HCT116 (cell line): ENCODE measurements around the gene ADH6. TPM values are rescaled to one million over a fixed set of nuclear protein-coding genes. Genes with fewer than 3 reads are reported as not detected.

Experiments used
- ATAC-seq: fragments of 200-7000 bp; cut with Tn5 transposase; 2 replicates; pipeline ENCODE4 v1.9.1; 2020; ENCODE audit warnings: mild to moderate bottlenecking, moderate library complexity
- Bru-seq: library from RNA; stranded (reverse); fragments of 400-500 nt; gene quantifications from one replicate; lab custom pipeline; 2021; lab: Mats Ljungman, UMichigan
- BruChase-seq, 2 experiments: library from RNA; stranded (reverse); fragments of 400-500 nt; gene quantifications; one replicate each; lab custom pipeline; 2021; lab: Mats Ljungman, UMichigan
- BruUV-seq: library from RNA; stranded (reverse); fragments of 400-500 nt; replicated peaks from 2 replicates; lab custom pipeline; 2021; lab: Mats Ljungman, UMichigan
- CTCF ChIA-PET: fragments of 300-600 bp; sonication (Branson Sonifier 250); formaldehyde crosslinking; loops from one replicate; lab custom pipeline; 2021; ENCODE audit warnings: antibody characterized with exemption; lab: Charles Lee
- POLR2A ChIA-PET: fragments of 300-600, 350-600 bp; sonication (Branson Sonifier 250); formaldehyde crosslinking; loops from one replicate; lab custom pipeline; 2021; ENCODE audit warnings: antibody characterized with exemption; lab: Charles Lee
- RAD21 ChIA-PET, 2 experiments: fragments of 300-600 bp; sonication (Branson Sonifier 250); formaldehyde crosslinking; loops; one replicate each; lab custom pipeline; 2023; ENCODE audit warnings: low total read pairs in 2 of 2; ENCODE audit not compliant: uncharacterized antibody in 2 of 2, unreplicated experiment in 2 of 2, low non-redundant PET in 1 of 2; lab: Charles Lee
- DNase-seq: peaks from one replicate; pipeline ENCODE4 v3.0.0-alpha.2; 2010; ENCODE audit warnings: low read depth, low spot score
- H2AFZ ChIP-seq: fragments of 200-600 bp; shearing (Covaris generic), sonication (generic); 2 replicates; pipeline ENCODE4 v1.6.1; 2017; ENCODE audit warnings: low read depth, mixed run types, mixed read lengths, antibody characterized with exemption, low read length; ENCODE audit not compliant: poor library complexity, severe bottlenecking
- H3K27ac ChIP-seq: 2 replicates; pipeline ENCODE4 v1.5.1; 2012; ENCODE audit warnings: low read depth, low read length
- H3K27me3 ChIP-seq: fragments of 200-600 bp; sonication (generic); 2 replicates; pipeline ENCODE4 v1.6.1; 2016; ENCODE audit warnings: mixed run types, low read length, mixed read lengths; ENCODE audit not compliant: insufficient read depth
- H3K36me3 ChIP-seq, 2 experiments: fragments of 200-500 bp in 1 of 2; fragments of 200-600 bp in 1 of 2; sonication (Bioruptor generic) in 1 of 2; sonication (generic) in 1 of 2; 2 replicates each; pipeline versions ENCODE4 v1.5.1 to v1.6.1; 2014 to 2016; ENCODE audit warnings: low read length in 2 of 2, inconsistent platforms in 1 of 2, mixed read lengths in 1 of 2, mixed run types in 1 of 2; ENCODE audit not compliant: insufficient read depth in 2 of 2, control insufficient read depth in 1 of 2
- H3K4me1 ChIP-seq, 2 experiments: fragments of 200-600 bp in 1 of 2; sonication (generic) in 1 of 2; 2 replicates each; pipeline versions ENCODE4 v1.5.1 to v1.6.1; 2012 to 2017; ENCODE audit warnings: low read length in 2 of 2, inconsistent platforms in 1 of 2, mild to moderate bottlenecking in 1 of 2, mixed read lengths in 1 of 2, mixed run types in 1 of 2, moderate library complexity in 1 of 2; ENCODE audit not compliant: insufficient read depth in 2 of 2, control insufficient read depth in 1 of 2
- H3K4me2 ChIP-seq: fragments of 200-600 bp; sonication (generic); 2 replicates; pipeline ENCODE4 v1.6.1; 2017; ENCODE audit warnings: mixed run types, low read length, mixed read lengths
- H3K4me3 ChIP-seq, 2 experiments: fragments of 200-600 bp in 1 of 2; sonication (generic) in 1 of 2; replicated peaks in 1 of 2; 2 replicates each; pipeline ENCODE4 v1.5.1; 2011 to 2016; ENCODE audit warnings: low read length in 2 of 2, control low read depth in 1 of 2, low read depth in 1 of 2, mild to moderate bottlenecking in 1 of 2, mixed read lengths in 1 of 2, mixed run types in 1 of 2
- H3K79me2 ChIP-seq: fragments of 200-600 bp; sonication (generic); 2 replicates; pipeline ENCODE4 v1.6.1; 2017; ENCODE audit warnings: mild to moderate bottlenecking, mixed run types, low read length, moderate library complexity, mixed read lengths; ENCODE audit not compliant: insufficient read depth
- H3K9ac ChIP-seq: fragments of 200-600 bp; sonication (generic); 2 replicates; pipeline ENCODE4 v1.6.1; 2016; ENCODE audit warnings: low read length, mixed read lengths
- H3K9me2 ChIP-seq: fragments of 200-600 bp; sonication (generic), shearing (Covaris generic); 2 replicates; pipeline ENCODE4 v1.6.1; 2017; ENCODE audit warnings: mixed run types, mild to moderate bottlenecking, moderate library complexity; ENCODE audit not compliant: insufficient read depth
- H3K9me3 ChIP-seq, 2 experiments: fragments of 200-500 bp in 1 of 2; fragments of 200-600 bp in 1 of 2; sonication (Bioruptor generic) in 1 of 2; sonication (generic) in 1 of 2; 2 replicates each; pipeline ENCODE4 v1.6.1; 2014 to 2017; ENCODE audit warnings: low read length in 2 of 2, mixed read lengths in 2 of 2, inconsistent platforms in 1 of 2, low read depth in 1 of 2, mild to moderate bottlenecking in 1 of 2, mixed run types in 1 of 2, moderate library complexity in 1 of 2; ENCODE audit not compliant: control insufficient read depth in 1 of 2, insufficient read depth in 1 of 2
- H4K20me1 ChIP-seq: fragments of 200-600 bp; sonication (generic), shearing (Covaris generic); 2 replicates; pipeline ENCODE4 v1.6.1; 2017; ENCODE audit warnings: mixed run types, mild to moderate bottlenecking, moderate library complexity; ENCODE audit not compliant: insufficient read depth
- CEBPB ChIP-seq: IDR thresholded peaks from 2 replicates; pipeline ENCODE4 v1.6.1; 2012; ENCODE audit warnings: low read depth
- EZH2phosphoT487 ChIP-seq: fragments of 200-600 bp; IDR thresholded peaks from 2 replicates; pipeline ENCODE4 v1.6.1; 2018; ENCODE audit warnings: antibody characterized with exemption, borderline replicate concordance
- RAD21 ChIP-seq: IDR thresholded peaks from 2 replicates; pipeline ENCODE4 v1.6.1; 2012; ENCODE audit warnings: low read depth, mild to moderate bottlenecking
- SRF ChIP-seq: IDR thresholded peaks from 2 replicates; pipeline ENCODE4 v1.6.1; 2012; ENCODE audit warnings: low read depth
- YY1 ChIP-seq: IDR thresholded peaks from 2 replicates; pipeline ENCODE4 v1.6.1; 2011; ENCODE audit warnings: low read length, low read depth, moderate library complexity, mild to moderate bottlenecking; ENCODE audit not compliant: insufficient replicate concordance; ENCODE audit errors: extremely low read depth
- ZBTB33 ChIP-seq: IDR thresholded peaks from 2 replicates; pipeline ENCODE4 v1.6.1; 2011; ENCODE audit warnings: mild to moderate bottlenecking, low read length, moderate library complexity; ENCODE audit not compliant: insufficient replicate concordance; ENCODE audit errors: extremely low read depth
- ZFX ChIP-seq: fragments of 450-650 bp; IDR thresholded peaks from 2 replicates; pipeline ENCODE4 v1.6.1; 2017
- ZNF274 ChIP-seq: fragments of 200-500 bp; sonication (Bioruptor generic); IDR thresholded peaks from 2 replicates; pipeline ENCODE4 v1.6.1; 2014; ENCODE audit warnings: mild to moderate bottlenecking, low read depth, low read length, inconsistent platforms
- intact Hi-C: fragments of 100-400 bp; cut with micrococcal nuclease; formaldehyde crosslinking; loops from 2 replicates; pipeline ENCODE4 v1.10.0; 2022
- long read RNA-seq: library from polyadenylated mRNA; unstranded; transcript quantifications from one replicate; pipeline ENCODE4 v2.0.0, GENCODE V29; 2021; ENCODE audit not compliant: unreplicated experiment
- polyA plus RNA-seq: library from polyadenylated mRNA; unstranded; fragments of >200 nt; gene quantifications from 2 replicates; pipeline ENCODE4 v1.2.1, GENCODE V29; 2012; ENCODE audit warnings: missing spikeins
- total RNA-seq: library from RNA; stranded (reverse); gene quantifications from one replicate; pipeline ENCODE4 v1.2.1, GENCODE V29; 2021; ENCODE audit not compliant: unreplicated experiment

The ADH6 gene
- total RNA-seq, result not detected
- 0.55 TPM in 1 of 2 replicates, not detected in the other for polyA plus RNA-seq
- Bru-seq, nascent RNA, result not detected
- not detected for BruChase-seq, experiment 1, labeled RNA remaining after a 6-hour chase
- BruChase-seq, experiment 2, labeled RNA remaining after a 2-hour chase, result not detected
- long read RNA-seq, result 0 reads

- Histone ChIP-seq H3K9me3 (no peaks in the 10 kb centered on the region), H3K4me2 (no peak within 1 kb of the TSS), H3K9ac (no peak within 1 kb of the TSS), H3K36me3 (no peaks in the 10 kb centered on the region), H3K4me3 (no peak within 1 kb of the TSS), H3K9me2 (no peaks in the 10 kb centered on the region), H2AFZ (no peak within 1 kb of the TSS), H3K4me1 (no peaks in the 10 kb centered on the region)
- ChIA-PET RAD21 (no interaction called here), CTCF (no interaction called here), POLR2A (no interaction called here)
- no TSS peak for BruUV-seq
- no peak for DNase-seq
- TF ChIP-seq CEBPB, result no peak
- no peak for TF ChIP-seq SRF
- TF ChIP-seq EZH2phosphoT487, result no peak
- TF ChIP-seq ZNF274, result no peak
- TF ChIP-seq RAD21, result no peak
- no peak for TF ChIP-seq ZBTB33
- TF ChIP-seq YY1, result no peak
- TF ChIP-seq ZFX, result no peak
- TF ChIP-seq, all 23 proteins: peak for 0
- Histone ChIP-seq H3K27me3 (no peaks in the 10 kb centered on the region), H3K27ac (no peak within 1 kb of the TSS), H4K20me1 (no peaks in the 10 kb centered on the region), H3K79me2 (no peaks in the 10 kb centered on the region)
- no peak for ATAC-seq
- intact Hi-C loops, result no loop called here
Measured at GRCh38 chr4:99219072-99219471, at the start of gene ADH6. TSS of gene ADH6 (minus strand) at chr4:99219246. CDS start at chr4:99219152, 94 bp downstream.
